ENCODE results near the gene ZFP62.
"Not testable (repeated sequence)": the region's sequence is repeated elsewhere in the genome, so short reads cannot be mapped to it uniquely, and the experiment has no call there.

ZFP62 gene

GRCh38 chr5:180839227-180839626 is 21.8 kb downstream of the ZFP62 start:
- no peak for DNase-seq
- intact Hi-C loops (cut with DNase I), result no loop called here

DNA sequence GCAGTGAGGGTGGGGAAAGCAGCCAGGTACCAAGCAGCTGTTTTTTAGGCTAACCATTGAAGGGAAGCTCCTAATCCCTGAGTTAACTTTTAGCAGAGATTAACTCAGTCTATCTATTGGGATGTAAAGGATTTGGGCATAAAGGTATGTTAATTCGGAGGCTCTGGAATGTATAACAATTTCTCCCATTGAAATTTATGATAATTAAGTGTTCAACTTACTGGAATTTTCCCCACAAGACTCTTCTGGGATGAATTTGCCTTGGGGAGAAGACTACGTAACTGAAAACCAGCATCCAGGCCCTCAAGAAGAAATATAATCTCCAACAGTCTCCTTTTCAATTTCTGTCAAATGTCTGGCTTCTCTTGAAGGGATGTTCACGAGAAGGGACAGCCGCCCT is 23.6 kb downstream of the ZFP62 start:
- DNase-seq, result no peak
- intact Hi-C loops (cut with DNase I), result no loop called here

- no peak for DNase-seq
- intact Hi-C loops (cut with DNase I), result no loop called here
Measured at GRCh38 chr5:180832638-180833068, 28.4 kb downstream of the ZFP62 start.

DNA sequence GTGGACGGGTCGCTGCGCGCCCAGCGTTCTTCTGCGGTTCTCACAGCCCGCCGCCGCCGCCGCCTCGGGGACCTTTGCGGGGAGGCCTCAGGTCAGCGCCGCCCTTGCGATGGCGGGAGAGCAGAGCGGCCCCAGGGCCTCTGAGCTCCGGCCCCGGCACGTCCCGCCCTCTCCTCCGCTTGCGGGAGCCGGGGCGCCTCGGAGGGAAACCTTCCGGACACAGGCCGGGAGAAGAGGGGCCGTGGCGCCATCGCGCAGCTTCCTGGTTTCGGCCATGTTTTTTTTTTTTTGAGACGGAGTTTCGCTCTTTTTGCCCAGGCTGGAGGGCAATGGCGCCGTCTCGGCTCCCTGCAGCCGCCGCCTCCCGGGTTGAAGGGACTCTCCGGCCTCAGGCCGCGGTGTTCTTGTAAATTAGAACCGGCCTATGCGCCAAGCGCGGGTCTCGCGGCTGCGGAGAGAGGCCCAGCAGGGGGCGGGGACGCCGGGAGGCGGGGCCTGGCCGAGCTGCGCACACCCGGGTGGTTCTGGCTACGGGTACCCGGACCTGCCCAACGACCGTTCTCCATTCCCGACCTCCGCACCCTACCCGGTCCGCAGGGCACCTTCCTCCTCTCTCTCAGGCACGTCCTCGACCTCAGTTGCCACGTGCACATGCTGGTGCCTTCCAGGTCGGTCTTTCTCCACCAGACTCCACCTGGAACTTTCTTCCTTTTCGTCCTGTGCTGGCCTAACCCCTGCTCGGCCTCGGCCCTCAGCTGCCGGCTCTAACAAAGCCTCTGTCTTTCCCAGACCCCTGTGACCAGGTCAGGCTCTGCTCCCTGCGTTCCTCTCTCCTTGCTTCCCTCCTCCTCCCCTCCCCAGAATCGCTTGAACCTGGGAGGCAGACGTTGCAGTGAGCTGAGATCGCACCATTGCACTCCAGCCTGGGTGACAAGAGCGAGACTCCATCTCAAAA is 29.7 kb downstream of the ZFP62 start:
- DNase-seq, result peak; percentile 74 to 96 (median 90)
- intact Hi-C loops (cut with DNase I), result no loop called here

- peak; percentile 71 to 94 (median 83) for DNase-seq
- intact Hi-C loops (cut with DNase I), result no loop called here
Measured at GRCh38 chr5:180830253-180831138, 30.6 kb downstream of the ZFP62 start.

GRCh38 chr5:180829726-180830125 is 31.4 kb downstream of the ZFP62 start:
- DNase-seq, result no peak
- intact Hi-C loops (cut with DNase I), result no loop called here

GRCh38 chr5:180828756-180829531 is 32.1 kb downstream of the ZFP62 start:
- intact Hi-C loops (cut with DNase I), result not testable (repeated sequence)

GRCh38 chr5:180827374-180827773 is 33.7 kb downstream of the ZFP62 start:
- intact Hi-C loops (cut with DNase I); DNase-seq: not testable (repeated sequence)

More at GRCh38 chr5:180828756-180829531, 32.1 kb downstream of the ZFP62 start:
- peak in 2 of 42 donors; percentile 10 to 31 for DNase-seq

GRCh38 chr5:180825768-180826525 is 35.1 kb downstream of the ZFP62 start:
- DNase-seq, result peak in 4 of 42 donors; percentile 29 to 63 (median 30)
- intact Hi-C loops (cut with DNase I), result no loop called here

DNA sequence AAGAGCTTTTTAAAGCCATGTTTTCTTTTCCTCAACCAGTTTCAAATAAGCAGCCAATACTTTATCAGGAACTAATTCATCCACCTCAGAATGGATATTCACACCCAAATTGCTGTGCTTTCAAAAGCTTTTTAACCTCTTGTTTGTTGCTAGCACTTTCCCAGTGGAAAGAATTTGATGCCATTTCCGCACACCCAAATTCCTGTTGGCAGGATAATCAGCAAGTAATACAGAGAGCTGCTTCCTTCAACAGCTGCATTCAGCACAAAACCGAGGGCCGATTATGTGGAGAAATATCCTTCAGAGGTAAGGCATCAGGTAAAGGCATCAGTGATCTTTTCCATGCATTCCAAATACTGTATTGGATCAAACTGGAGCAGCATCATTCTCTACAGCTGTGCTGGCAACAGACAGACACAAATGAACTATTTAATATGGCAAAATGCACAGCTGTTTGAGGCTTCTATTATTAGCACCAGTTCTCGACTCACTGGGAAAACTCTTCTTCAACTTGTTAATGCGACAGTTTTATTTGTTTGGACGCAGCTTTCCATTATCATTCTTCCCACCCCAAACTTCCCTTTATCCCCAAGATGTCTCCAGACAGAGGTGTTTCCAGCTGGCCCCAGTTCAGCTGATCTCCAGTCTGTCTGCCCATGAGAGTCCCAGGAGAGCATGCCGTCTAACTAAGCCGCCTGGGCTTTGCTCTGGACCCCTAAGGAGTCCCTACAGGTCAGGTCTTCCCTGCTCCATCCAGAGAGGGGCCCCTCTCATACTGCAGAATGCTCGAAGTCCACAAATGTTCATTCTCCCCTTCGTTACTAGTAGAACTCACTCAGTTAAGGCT is 36.2 kb downstream of the ZFP62 start:
- intact Hi-C loops (cut with DNase I), result no loop called here
- DNase-seq, result no peak

DNA sequence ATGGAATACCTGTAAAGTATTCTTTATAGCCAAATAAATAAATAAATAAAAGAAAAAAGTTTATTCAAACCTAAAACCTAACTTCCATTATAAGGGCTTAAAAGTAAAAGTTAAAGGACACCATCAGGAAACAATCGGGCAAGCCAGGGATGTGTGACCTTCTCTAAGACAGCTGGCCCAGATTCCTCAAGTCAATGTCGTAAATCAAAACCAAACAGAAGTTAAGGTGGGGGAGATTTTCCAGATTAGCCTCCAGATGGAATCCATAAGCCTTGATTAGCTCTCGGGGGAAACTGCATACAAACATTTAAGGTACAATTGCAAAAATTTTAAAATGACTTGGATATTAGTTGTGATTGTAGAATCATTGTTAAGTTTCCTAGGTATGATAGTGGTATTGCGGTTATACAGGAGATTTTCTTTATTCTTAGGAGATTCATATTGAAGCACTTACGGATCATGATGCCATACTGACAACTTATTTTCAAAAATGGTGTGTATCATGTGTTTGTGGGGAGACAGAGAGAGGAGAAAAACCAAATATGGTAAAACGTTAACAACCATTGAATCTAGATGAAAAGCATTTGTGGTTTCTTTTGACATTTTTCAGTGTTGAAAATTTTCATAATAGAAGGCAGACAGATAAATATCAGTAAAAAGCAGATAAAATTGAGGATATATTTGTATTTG is 37.0 kb downstream of the ZFP62 start:
- intact Hi-C loops (cut with DNase I), result no loop called here
- no peak for DNase-seq

- intact Hi-C loops (cut with DNase I), result no loop called here
- DNase-seq, result peak in 1 of 42 donors; percentile 37
Measured at GRCh38 chr5:180823346-180823745, 37.7 kb downstream of the ZFP62 start.

GRCh38 chr5:180821538-180821937 is 39.5 kb downstream of the ZFP62 start:
- DNase-seq, result peak in 1 of 42 donors; percentile 2
- intact Hi-C loops (cut with DNase I), result no loop called here

GRCh38 chr5:180820788-180821321 is 40.2 kb downstream of the ZFP62 start:
- intact Hi-C loops (cut with DNase I), result no loop called here
- DNase-seq, result no peak

DNA sequence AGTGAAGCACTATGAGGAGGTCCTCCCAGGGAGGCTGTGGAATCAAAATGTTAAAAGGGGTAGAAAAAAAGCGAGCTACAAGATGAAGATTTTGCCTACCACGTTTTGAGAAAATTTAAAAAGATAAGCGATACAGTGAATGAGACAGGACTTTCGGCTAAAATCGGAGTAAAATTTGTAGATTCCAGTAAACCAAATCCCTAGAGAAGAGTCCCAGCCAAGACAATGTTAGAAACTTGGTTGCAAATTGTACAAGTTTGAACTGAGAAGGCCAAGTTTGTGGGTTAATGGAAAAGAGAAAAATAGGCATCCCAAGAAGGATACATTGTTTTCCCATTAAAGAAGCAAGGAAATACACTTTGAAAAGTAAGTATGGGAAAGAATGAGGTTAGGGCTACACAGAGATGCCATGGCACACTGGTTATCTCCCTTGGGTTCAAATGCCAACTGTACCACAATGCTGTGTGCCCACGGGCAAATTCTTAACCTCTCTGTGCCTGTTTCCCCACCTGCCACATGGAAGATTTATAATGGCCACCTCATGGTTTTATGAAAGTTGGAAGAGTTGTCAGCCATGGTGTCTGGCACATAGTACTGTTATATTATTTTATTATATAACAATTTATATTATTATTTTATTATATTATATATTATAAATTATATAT is 42.3 kb downstream of the ZFP62 start:
- intact Hi-C loops (cut with DNase I), result no loop called here
- peak in 1 of 42 donors; percentile 2 for DNase-seq

Measured in head of caudate nucleus (tissue), 42 donors.